Measurements from ENCODE around the gene SERPINE3.

Gene SERPINE3

GRCh38 chr13:51364404-51365008, 25.0 kb downstream of the SERPINE3 start:
- no peak for DNase-seq (ENCODE audit: low spot score)

DNA sequence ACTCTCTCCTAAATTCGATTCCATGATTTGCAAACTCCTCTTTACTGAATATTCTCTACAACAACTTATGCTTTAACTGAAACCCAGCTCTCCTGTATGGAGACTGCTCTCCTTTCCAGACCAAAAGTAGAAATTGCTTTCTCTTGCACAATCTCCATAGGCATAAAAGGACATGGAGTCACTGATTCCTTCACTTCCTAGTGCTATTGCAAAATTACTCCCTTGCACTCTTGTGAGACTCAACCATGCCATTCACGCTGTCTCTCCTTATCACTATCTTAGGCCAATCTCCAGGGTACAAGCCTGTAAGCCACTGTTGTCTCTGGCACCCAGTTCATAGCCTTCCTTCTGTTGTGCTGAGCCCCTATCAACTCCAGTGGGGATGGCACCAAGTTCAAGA, 30.6 kb downstream of the SERPINE3 start:
- no peak for DNase-seq (ENCODE audit: low spot score)

- DNase-seq (ENCODE audit: low spot score), result no peak
Observed at GRCh38 chr13:51370811-51371210, 31.3 kb downstream of the SERPINE3 start.

- DNase-seq (ENCODE audit: low spot score), result no peak
Observed at GRCh38 chr13:51371768-51372399, 32.4 kb downstream of the SERPINE3 start.

GRCh38 chr13:51373451-51373850, 34.0 kb downstream of the SERPINE3 start:
- no peak for DNase-seq (ENCODE audit: low spot score)

DNA sequence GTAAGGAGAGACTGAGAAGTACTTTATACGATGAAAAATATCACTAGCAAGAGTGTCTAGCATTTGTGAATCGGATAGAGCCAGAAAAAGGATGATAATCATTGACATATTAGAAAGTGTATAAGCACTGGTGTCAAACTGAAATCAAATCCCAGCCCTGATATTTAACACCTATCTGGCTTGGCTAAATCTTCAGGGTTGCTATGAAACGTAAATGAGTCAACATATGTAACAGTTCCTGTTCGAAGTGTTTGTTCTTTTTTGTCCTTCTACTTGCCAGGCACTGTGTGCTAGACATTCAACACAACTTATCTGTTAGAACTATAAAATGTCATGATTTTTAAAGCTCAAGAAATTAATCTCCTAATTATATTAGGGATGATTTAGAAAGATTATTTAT, 40.8 kb downstream of the SERPINE3 start:
- DNase-seq (ENCODE audit: low spot score), result peak; percentile 22

DNA sequence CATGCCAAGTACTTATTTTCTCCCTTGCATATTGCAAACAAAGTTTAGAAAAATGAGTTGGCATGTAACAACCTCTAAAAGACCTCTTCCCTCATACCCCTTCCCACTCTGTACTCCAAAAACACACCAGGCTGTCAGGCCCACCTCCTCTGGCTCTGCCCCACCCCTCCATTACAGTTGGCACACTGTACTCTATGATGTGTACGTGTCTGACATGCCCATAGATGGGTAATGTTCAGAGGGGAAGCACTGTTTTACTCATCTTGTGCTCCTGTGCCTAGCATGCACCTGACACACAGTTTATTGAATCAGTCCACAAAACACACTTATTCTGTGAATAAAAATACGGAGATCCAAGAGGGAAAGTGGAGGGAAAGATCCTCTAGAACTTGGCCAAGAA, 45.6 kb downstream of the SERPINE3 start:
- no peak for DNase-seq (ENCODE audit: low spot score)

DNA sequence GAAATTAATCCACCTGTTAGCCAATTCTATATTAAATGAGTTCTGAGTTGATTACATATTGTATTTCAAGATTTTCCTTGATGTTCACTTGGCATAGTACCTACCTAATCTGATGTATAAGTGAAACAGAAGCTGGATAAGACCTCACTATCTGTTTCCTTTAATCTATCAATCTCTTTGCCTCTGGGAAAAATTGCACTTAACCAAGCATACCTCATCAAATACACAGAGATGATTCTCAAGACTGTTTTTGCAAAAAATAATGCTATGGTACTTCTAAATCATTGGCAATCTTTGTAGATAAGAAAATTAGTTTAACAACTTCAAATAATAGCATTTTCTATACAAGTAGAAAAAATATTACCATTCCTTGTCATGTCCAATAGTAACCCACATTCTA, 55.2 kb downstream of the SERPINE3 start:
- DNase-seq (ENCODE audit: low spot score), result no peak

DNA sequence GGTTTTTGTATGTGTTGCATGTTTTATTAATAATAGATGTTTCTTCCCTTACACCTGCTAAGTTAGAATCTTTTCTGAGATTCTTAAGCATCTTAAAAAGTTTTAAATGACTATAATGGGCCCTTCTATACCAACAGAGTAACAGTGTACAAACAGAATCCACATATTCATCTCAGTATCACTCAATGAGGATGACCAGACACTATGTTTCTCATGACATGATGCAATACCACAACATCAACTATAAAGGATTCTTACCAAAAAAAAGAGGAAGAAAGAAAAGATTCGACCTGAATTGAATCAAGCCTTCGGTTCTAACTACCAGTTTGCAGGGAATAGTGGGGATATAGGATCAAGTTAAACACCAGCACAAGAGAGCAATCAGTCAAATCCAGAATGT, 56.9 kb downstream of the SERPINE3 start:
- DNase-seq (ENCODE audit: low spot score), result no peak

- DNase-seq (ENCODE audit: low spot score), result no peak
Observed at GRCh38 chr13:51397262-51397941, 57.9 kb downstream of the SERPINE3 start.

DNA sequence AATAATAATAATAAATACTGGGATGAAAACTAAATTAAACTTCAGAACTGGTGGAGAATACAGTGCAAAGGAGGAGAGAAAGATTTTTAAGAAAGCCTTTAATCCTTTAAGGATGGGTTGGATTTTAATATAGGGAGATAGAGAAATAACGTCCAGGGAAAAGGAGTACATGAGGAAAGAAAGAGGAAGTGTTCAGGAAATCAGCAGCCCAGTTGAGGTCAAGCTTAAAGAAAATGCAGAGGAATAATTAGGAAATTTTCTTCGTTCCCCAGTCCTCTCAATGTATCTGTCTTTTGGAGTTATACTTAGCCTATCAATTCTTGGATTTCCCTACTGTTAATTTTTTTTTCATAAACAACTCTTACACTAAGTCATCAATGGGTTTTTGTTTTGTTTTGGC, 65.7 kb downstream of the SERPINE3 start:
- no peak for DNase-seq (ENCODE audit: low spot score)

DNA sequence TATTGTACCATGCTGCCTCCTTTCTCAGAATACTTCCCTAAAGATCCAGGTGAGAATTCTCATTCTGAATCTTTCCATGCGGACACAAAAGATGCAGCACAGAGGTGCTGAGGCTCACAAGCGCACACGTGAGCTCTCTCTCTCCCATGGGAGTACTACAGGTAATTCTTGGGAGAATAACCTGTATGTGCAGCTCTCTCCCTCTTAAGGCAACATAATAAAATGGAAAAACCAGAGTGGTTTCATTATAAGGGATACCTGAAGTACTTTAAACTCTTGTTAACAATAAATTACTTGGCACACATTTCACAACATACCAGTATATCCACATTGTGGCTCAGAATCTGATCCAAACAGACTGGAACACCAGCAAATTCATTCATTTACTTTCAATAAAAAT, 72.9 kb downstream of the SERPINE3 start:
- DNase-seq (ENCODE audit: low spot score), result no peak

Data from D341Med (cell line).